ENCODE measurements around the gene IZUMO1. TPM values are rescaled to one million over a fixed set of nuclear protein-coding genes. Genes with fewer than 3 reads are reported as not detected.

The IZUMO1 gene
- total and polyA plus RNA-seq, 2 of the 13 experiments (the other 11 are each of a cell fraction or from before 2014, with no cell fraction given): 0.07 to 0.22 TPM

DNA sequence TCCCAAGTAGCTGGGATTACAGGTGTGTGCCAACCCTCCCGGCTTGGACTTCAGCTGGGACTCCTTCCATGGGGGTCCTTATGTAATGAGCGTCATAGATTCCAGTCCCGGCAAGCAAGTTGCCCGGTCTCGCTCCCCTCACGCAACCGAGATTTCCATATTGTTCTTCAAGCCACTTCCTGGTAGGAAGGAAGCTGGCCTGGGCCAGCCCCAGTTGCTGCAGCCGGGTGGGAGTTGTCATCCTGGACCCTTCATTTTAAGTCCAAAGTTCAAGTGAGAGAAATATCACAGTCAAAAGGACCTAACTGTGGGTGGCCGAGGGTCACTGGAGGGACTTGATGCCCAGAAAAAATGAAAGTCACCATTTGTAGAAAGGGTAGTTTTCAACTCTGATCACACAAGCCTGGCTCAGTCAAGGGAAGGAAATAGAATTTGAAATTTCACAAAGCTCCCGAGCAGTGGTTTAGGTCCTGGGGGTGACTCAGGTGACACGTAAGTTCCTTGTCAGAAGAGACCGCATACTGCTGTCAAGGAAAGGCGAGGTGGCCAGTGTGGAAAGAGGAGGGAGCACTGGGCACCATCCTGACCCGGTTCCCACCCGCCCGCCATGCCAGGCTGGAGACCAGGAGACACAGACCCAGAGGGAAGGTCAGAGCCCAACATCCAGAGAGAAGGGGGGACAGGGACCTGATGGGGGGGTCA is 13.9 kb upstream of the IZUMO1 start (continued):
- TF ChIP-seq, protein P1, sequence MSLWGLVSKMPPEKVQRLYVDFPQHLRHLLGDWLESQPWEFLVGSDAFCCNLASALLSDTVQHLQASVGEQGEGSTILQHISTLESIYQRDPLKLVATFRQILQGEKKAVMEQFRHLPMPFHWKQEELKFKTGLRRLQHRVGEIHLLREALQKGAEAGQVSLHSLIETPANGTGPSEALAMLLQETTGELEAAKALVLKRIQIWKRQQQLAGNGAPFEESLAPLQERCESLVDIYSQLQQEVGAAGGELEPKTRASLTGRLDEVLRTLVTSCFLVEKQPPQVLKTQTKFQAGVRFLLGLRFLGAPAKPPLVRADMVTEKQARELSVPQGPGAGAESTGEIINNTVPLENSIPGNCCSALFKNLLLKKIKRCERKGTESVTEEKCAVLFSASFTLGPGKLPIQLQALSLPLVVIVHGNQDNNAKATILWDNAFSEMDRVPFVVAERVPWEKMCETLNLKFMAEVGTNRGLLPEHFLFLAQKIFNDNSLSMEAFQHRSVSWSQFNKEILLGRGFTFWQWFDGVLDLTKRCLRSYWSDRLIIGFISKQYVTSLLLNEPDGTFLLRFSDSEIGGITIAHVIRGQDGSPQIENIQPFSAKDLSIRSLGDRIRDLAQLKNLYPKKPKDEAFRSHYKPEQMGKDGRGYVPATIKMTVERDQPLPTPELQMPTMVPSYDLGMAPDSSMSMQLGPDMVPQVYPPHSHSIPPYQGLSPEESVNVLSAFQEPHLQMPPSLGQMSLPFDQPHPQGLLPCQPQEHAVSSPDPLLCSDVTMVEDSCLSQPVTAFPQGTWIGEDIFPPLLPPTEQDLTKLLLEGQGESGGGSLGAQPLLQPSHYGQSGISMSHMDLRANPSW (CRISPR knock-in tag; IDR thresholded peaks at IDR 0.05; ENCODE audit: borderline replicate concordance): no peak
- TF ChIP-seq SRF (IDR thresholded peaks at IDR 0.05; ENCODE audit: low read depth, low read length) (no peak), CREM (IDR thresholded peaks at IDR 0.05) (no peak), CREM (CRISPR knock-in tag; IDR thresholded peaks at IDR 0.05) (no peak), NR2F2 (IDR thresholded peaks at IDR 0.05; ENCODE audit: borderline replicate concordance, low read depth) (no peak), HMG20B (CRISPR knock-in tag; conservative IDR thresholded peaks at IDR 0.05) (no peak), SP5 (CRISPR knock-in tag; IDR thresholded peaks at IDR 0.05; ENCODE audit: borderline replicate concordance, low read depth) (no peak), PRPF4 (IDR thresholded peaks at IDR 0.05; ENCODE audit: low read depth, low read length, poor library complexity, severe bottlenecking) (no peak), ATM (IDR thresholded peaks at IDR 0.05; ENCODE audit: borderline replicate concordance) (no peak), JARID2 (CRISPR knock-in tag; IDR thresholded peaks at IDR 0.05; ENCODE audit: insufficient replicate concordance) (no peak), ZMYM4 (CRISPR knock-in tag; IDR thresholded peaks at IDR 0.05) (no peak), ERF (CRISPR knock-in tag; IDR thresholded peaks at IDR 0.05) (no peak), HCFC1 (IDR thresholded peaks at IDR 0.05; ENCODE audit: low read depth, low read length) (no peak), IKZF1 (IDR thresholded peaks at IDR 0.05) (no peak), ZNF33A (CRISPR knock-in tag; IDR thresholded peaks at IDR 0.05; ENCODE audit: borderline replicate concordance) (no peak), MEIS1 (CRISPR knock-in tag; IDR thresholded peaks at IDR 0.05; ENCODE audit: borderline replicate concordance) (no peak)
- TF ChIP-seq, protein P2, sequence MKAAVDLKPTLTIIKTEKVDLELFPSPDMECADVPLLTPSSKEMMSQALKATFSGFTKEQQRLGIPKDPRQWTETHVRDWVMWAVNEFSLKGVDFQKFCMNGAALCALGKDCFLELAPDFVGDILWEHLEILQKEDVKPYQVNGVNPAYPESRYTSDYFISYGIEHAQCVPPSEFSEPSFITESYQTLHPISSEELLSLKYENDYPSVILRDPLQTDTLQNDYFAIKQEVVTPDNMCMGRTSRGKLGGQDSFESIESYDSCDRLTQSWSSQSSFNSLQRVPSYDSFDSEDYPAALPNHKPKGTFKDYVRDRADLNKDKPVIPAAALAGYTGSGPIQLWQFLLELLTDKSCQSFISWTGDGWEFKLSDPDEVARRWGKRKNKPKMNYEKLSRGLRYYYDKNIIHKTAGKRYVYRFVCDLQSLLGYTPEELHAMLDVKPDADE (CRISPR knock-in tag; IDR thresholded peaks at IDR 0.05): no peak
- TF ChIP-seq, protein P3, sequence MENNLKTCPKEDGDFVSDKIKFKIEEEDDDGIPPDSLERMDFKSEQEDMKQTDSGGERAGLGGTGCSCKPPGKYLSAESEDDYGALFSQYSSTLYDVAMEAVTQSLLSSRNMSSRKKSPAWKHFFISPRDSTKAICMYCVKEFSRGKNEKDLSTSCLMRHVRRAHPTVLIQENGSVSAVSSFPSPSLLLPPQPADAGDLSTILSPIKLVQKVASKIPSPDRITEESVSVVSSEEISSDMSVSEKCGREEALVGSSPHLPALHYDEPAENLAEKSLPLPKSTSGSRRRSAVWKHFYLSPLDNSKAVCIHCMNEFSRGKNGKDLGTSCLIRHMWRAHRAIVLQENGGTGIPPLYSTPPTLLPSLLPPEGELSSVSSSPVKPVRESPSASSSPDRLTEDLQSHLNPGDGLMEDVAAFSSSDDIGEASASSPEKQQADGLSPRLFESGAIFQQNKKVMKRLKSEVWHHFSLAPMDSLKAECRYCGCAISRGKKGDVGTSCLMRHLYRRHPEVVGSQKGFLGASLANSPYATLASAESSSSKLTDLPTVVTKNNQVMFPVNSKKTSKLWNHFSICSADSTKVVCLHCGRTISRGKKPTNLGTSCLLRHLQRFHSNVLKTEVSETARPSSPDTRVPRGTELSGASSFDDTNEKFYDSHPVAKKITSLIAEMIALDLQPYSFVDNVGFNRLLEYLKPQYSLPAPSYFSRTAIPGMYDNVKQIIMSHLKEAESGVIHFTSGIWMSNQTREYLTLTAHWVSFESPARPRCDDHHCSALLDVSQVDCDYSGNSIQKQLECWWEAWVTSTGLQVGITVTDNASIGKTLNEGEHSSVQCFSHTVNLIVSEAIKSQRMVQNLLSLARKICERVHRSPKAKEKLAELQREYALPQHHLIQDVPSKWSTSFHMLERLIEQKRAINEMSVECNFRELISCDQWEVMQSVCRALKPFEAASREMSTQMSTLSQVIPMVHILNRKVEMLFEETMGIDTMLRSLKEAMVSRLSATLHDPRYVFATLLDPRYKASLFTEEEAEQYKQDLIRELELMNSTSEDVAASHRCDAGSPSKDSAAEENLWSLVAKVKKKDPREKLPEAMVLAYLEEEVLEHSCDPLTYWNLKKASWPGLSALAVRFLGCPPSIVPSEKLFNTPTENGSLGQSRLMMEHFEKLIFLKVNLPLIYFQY (CRISPR knock-in tag; IDR thresholded peaks at IDR 0.05; ENCODE audit: borderline replicate concordance): no peak
- TF ChIP-seq, protein P4, sequence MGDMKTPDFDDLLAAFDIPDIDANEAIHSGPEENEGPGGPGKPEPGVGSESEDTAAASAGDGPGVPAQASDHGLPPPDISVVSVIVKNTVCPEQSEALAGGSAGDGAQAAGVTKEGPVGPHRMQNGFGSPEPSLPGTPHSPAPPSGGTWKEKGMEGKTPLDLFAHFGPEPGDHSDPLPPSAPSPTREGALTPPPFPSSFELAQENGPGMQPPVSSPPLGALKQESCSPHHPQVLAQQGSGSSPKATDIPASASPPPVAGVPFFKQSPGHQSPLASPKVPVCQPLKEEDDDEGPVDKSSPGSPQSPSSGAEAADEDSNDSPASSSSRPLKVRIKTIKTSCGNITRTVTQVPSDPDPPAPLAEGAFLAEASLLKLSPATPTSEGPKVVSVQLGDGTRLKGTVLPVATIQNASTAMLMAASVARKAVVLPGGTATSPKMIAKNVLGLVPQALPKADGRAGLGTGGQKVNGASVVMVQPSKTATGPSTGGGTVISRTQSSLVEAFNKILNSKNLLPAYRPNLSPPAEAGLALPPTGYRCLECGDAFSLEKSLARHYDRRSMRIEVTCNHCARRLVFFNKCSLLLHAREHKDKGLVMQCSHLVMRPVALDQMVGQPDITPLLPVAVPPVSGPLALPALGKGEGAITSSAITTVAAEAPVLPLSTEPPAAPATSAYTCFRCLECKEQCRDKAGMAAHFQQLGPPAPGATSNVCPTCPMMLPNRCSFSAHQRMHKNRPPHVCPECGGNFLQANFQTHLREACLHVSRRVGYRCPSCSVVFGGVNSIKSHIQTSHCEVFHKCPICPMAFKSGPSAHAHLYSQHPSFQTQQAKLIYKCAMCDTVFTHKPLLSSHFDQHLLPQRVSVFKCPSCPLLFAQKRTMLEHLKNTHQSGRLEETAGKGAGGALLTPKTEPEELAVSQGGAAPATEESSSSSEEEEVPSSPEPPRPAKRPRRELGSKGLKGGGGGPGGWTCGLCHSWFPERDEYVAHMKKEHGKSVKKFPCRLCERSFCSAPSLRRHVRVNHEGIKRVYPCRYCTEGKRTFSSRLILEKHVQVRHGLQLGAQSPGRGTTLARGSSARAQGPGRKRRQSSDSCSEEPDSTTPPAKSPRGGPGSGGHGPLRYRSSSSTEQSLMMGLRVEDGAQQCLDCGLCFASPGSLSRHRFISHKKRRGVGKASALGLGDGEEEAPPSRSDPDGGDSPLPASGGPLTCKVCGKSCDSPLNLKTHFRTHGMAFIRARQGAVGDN (CRISPR knock-in tag; IDR thresholded peaks at IDR 0.05): peak; percentile 46

Measured in HepG2 (cell line).